Measurements from ENCODE around the gene KMT2E.

The KMT2E gene

DNA sequence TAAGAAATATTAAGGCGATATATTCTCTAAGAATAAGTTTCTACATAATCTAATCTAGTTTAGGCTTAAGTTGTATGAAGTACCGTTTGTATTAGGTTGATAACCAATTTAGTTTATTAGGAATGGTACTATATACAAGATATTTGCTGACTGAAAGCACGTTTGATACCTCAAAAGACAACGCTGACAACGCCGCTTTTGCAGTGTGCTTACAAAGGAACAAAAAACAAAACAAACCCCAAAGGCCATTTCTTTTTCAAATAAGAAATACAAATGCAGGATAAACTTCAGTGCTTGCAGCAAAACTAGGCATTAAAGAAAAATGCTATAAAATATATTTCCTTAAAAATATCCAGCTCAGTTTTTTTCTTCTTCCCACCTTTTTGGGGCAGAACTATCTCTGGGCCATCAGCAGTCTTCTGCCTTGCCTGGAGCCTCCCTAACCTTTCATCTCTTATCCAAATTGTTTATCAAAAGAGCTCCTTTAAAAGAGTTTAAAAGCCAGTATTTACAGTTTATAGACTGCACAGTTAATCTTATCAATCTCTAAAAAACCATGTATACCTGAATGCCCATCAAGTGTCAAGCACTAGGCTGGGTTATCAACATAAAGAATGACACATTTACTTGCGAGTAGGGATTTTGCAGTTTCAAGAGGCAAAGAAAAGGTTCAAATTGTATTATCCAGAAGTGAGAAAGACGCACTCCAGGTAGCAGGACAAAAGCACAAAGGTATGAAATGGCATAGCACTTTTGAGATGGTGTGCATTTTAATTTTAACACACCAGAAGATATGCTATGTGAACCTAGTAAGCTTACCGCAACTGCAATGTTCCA is 4.1 kb upstream of the KMT2E start:
- DNase-seq = no peak

DNA sequence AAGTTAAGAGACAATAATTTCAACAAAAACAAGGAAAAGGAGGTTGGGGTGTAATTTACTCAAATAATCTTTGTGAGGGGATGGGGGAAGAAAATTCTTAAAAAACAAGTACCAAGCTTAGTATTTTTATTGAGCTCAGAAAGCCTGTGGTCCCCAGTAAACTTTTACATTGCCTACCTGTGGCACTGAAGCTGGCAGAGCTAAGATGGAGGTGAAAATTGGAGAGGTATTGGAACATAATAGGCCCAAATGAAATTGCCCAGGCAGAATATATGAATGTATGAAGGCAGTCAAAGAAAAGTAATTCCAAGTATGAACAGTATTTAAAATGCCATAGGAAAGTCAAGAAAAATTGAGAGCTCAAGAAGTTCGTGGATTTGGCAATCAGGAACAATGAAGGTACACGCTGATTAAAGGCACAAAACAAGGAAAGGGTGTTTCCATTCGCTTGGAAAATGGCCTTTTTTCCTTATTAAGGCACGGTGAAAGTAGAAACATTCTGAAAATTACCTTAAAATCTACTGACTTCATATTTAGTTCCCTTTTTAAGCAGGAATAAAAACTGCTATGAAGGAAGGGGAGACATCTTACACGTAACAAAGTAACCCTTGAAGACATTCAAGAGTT is 3.4 kb upstream of the KMT2E start:
- DNase-seq = no peak

DNA sequence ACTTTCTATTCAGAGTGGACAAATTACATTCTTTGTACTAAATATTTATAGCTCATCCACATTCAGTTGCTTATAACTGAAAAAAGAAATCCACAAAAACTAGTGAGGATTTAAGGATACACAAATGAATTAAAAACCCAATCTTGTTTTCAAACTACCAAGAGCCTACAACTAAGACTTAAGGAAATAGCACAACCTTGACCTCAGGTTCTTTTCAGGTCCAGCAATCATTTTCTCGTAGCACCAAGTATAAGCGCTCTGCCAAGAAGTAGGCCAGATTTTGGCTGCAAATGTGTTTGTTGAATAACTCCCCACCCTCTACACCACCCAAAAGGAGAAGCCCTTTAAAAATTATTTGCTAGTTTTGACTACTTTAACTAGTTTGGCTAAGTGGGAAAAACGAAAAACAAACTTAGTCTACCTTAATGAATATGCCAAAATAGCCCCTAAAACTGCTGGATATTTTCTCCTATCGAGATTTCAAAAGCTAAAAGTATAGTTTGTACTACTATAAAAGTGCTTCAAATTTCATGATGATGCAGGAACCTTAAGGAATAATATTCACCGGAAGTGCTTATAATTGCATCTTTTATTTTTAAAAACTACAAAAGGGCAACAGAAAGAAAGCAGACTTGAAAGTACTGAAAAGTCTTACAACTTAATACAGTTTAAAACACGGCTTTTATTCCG is 2.7 kb upstream of the KMT2E start:
- no peak for DNase-seq

DNA sequence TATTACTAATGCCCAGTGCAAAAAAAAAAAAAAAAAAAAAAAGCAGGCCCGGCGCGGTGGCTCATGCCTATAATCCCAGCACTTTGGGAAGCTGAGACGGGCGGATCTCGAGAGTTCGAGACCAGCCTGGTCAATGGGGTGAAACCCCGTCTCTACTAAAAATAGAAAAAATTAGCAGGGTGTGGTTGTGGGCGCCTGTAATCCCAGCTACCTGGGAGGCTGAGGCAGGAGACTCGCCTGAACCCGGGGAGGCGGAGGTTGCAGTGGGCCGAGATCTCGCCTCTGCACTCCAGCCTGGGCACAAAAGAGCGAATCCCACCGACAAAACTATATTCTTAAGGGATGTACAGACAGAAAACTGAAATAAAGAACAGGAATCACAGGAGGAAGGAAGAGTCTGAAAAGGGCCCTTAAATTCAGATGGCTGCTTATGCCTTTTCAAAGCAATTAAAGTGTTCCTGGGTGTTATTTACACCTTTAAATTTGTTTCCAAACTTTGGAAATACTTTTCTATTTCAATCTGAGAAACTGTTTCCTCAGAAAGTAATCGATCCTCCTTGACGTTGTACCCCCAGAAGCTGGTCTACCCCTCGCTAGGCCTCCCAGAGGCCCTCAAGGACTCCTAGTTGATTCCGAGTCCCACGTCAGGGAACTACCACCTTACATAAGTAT is 2.0 kb upstream of the KMT2E start:
- no peak for DNase-seq

DNA sequence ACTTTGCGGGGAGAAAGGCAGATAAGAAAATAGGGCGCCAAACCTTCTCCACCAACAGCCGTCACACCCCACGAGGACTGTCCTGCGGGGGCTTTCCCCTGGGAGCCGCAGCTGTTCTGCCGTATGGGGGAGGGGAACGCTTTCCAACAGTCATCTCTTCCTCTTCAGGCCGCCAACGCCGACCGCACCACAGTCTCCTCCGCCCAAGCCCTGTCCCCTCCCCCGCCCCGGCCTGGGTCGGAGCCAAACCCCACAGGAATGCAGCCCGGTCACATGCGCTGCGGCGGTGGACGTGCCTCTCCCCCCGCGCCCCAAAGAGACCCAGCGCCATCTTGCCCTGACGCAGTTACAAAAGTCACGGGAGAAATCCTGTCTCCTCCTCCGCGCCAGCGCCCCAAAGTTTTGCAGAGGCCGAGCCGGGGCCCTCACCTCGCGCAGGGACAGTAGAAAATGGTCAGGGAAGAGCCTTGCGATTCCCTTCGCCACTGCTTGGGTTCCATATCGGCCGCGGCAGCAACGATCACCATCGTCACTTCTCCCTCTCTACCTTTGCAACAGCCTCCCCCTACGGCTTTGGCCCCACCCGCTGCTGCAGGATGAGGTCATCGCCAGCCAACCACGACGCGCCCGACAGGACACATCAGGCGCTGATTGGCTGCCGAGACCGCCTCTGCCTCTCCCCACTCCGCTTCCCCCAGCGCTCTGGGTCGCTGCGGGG is 1.3 kb upstream of the KMT2E start:
- peak; percentile 89 for DNase-seq

DNA sequence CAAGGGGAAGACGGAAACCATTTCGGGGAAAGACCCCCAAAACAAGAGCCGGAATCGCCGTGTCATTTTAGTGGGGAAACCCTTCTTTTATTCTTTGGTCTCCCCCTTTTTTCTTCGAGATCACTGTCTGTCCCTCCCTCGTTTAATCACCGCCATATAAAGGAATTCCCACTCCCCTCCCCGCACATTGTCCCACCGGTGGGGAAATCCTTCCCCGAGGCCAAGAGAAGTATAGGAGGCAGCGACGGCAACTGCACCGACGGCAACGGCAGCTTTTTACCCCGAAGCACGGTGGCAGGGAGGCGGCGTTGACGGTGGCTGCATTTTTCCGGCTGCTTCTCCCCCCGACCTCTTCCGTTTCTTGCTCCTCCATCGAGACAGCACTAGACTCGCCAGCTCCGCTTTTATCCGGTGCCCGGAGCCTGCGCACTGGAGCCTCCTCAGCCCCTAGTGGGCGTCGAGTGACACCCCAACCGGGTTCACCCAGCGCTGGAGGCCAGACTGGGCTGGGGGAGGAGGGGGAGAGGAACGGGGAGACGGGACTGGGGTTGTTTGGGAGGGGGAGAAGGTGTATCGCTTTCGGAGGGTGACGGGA is 687 bp upstream of the KMT2E start:
- DNase-seq = peak; percentile 43

DNA sequence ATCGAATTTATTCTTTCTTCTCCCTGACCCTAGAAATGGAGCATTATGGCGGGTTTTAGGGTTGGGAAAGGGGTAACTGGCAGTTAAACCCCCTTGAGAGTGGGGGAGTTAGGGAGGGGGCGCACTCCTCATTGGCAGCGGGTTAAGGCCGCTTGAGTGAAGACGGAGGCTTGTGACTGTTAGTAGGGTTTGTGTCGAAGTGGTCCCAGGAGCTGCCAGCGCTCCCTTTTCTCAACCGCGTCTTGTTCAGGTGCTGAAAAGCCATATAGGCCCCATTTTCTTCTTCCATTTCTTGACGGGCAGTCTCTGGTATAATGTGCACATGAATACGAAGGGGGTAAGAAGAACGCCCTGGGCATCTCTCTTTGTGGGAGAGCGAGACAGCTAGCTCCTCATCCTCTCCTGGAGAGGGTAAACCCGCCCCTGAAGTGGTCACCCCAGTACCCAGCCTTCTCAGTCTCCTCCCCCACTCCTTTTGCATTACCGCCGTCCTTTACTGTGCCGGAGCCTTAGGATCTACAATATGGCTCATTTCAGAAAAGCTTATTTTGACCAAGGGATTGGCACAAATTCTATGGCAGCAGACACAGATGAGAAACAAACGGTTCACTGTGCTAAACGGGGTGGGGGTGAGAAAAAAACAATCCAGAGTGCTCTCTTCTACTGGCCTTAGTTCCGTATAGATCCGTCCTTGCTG is 836 bp downstream of the KMT2E start:
- DNase-seq = no peak

DNA sequence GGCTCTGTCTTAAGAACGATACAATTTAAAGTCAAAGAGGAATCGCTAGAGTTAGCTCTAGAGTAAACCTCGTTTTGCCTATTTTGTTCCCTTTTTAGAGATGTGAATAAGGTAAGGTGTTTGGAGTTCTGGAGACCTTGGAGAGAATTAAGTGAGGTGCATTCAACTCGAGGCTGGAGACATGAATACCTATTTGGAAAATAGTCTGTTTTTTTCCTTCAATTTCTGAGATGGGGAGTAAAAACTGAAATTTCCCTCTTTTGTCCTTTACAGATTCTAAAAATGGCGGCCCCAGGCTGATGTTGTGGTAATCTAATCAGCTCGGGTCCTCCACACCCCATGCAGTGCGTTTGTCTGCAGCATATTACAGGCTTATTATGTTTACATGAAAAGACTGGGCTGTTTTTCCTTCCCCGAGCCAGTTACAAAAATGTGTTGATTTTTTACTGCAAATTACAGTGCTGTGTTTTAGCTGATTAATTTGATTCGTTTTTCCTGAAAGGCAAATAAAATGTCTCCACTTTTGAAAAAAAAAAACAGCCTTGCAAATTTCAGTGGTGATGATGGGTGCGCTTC is 1.5 kb downstream of the KMT2E start:
- DNase-seq = no peak

DNA sequence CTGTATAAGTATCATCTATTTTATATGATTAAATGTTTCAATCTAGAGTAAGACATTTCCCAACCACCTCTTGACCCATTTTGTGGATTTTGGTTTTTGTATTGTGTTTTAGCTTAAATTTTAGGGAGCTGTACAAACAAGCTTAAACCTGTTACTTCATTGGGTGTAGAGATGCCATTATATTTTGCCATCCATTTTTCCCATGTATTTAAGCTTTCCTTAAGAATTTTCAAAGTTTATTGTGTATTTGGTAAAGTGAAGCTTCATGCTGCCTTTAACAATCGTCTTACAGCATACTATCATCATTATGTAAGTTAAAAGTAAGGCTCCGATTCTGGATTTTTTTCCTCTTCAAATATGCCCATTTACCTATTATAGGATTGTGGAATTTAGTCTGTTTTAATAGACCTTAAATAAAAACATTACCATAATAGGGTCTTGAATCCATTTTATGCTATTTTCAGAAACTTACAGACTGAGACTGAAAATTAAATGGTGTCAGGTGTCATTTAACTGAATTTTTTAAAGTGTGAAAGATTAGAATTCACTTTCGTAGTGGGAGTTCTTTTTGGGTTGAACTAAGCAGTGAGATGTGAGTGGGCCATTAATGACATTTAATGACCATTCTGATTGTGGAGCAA is 2.2 kb downstream of the KMT2E start:
- no peak for DNase-seq

DNA sequence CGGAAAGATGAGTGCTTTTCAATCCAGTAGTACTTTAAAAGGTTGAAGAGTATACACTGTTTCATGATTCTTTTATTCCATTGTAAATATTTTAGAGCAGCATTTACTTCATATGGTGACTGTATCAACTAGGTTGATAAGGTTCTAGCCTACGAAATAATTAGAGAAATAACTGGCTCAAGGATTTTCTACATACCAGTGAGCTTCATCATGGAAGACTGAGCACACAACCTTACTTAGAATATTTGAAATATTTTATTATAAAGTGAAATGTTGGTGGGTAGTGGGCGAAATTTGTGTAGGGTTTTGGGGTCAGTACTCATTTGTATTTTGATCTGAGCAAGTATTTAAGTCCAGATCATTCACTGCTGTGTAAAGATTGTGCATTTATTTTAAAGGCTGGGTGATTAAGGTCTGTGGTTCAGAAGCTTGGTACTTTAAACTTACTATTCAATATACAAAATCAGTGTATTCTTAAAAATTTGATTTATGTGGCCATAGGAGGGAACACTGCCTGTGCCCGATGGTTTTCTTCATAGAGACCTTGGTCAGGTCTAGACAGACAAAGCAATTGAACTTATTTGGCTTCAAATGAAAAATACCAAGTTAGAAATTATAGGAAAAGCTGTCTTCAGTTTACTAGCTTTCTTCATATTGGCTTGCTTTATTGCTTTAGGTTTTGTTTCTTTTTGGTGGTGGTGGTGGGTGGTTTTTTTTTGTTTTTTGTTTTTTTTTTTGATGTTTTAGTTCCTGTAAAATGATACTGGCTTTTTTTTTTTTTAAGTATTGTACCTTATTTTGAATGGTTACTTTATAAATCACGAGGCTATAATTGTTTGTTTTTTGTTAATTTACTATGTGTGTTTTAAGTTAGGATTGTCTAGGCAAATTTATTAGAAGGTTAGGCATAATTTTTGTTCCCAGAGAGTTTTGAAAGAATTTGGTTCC is 3.0 kb downstream of the KMT2E start:
- DNase-seq = no peak

DNA sequence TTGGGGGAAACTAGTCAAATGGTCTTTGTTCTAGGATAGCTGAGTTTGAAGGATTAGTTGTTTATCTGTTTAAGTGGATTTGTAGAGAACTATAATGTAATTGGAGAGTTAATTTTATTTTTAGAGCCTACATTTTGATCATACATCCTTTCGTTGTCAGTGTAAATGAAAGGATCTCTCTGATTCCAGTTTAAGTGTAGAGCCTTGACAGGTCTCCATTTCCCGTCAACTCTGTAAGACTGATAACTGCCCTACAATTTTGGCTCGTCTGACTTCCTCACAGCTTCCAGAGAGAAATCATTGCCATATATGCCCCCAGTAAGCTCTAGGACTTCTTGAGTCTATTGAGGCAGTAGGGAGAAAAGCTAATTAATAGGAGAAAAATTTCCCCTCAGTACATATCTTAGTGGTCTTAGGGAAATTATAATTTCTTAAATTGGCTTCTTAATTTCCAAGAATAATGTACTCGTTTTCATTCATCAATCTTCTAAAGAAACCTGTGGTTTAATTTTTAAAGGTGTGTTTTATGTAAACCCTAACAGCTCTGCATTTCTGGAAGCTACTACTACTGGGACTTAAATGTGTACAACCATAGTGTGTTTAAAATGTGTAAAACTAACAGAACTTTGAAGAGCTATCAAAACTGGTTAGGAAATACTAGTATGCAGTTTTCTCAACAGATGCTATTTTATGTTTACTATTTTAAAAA is 3.8 kb downstream of the KMT2E start:
- DNase-seq = no peak

DNA sequence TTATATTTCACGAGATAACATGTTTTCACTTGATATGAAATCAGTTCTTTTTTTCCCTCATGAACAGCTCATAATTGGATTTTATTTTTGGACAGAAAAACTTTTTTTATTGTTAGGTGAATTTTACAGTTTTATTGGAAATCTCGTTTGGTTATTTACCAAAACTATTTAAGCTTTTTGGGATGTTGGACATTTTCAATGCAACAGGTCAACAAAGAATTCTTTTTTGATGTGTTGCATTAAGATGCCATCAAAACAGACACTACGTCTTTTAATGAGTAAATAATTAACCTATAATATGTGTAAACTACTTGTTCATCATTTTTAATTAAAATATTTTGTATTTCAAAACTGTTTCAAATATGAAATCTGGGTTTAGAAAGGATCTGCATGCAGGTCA is 5.3 kb downstream of the KMT2E start:
- no peak for DNase-seq

DNA sequence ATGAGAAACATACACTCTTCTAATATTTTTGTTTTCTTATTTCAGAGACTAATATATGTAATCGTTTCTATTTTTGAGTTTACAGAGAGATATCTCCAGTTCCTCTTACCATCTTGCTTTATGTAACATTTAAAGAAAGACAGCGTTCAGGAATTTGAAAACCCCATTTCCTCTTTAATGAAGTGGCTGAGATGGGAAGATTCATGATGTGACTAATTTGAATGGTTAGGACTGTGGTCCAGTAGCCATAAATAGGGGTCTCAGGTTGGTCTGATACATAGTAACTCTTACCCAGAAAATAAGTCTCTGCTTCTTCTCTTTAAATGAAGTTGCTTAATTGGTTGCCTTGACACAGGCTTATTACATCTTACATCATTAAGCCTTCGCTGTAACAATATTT is 6.9 kb downstream of the KMT2E start:
- no peak for DNase-seq

DNA sequence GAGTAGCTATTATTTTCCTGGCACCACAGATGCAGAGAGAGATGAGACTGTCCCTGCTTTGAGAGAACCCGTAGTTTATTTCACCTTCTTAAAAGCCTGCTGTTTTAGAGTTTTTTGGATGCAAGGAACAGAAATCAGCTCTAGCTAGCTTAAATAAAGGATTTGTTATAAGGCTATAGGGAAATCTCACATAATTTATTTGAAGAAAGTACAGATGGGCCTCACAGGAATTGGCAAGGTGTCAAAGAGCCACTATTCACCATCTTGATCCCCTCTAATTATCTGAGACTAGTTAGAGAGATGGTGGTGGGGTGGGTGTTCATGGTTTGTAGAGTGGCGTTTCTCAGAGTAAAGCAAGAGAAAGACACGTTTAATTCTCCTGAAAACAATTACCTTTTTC is 7.3 kb downstream of the KMT2E start:
- no peak for DNase-seq

DNA sequence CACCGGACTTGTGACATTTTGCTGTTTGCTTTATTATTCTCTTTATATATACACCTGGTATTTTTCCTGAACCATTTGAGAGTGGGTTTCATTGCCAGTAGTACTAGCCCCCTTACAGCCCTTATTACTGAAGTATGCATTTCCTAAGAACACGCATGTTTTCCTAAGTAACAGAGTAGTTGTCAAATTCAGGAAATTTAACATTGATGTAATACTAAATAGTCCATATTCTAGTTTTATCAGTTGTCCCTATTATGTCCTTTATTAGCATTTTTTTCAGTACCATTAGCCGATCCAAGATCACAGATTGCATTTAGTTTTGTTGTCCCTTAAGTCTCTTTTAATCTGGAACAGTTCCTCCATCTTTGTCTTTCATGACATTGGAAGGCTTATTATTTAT is 8.0 kb downstream of the KMT2E start:
- no peak for DNase-seq

DNA sequence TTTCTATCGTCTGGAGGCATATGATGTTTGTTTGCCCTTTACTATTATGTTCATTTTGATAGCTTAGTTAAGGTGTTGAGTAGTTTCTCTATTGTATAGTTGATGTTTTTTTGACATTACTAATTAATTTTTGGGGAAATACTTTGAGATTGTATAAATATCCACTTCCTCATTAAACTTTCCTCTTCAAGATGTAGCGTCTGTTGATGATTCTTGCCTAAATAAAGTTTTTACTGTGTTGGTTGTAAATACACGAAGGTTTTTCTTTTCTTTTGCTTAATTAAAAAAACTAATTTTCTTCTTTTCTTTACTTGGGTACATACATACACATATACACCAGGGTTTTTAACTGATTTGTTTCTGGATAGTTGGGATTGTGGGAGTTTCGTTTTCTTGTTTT is 8.5 kb downstream of the KMT2E start:
- no peak for DNase-seq

DNA sequence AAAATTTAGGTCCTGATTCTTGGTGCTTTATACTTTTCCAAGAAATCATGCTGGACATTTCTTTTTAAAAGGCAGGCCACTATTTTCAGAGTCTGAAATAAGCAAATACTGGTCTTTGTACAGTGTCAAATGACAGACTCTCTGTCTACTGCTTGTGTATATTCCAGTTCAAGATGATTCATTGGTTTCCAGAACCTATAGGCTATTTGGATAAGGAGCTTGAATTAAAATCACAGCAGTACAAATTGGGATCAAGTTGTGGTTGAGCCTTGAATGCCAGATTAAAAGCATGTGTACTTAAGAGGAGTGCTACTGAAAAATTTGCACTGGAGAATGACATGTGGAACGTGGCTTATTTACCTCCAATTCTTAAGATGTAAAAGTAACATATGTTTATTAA is 10.7 kb downstream of the KMT2E start:
- peak; percentile 45 for DNase-seq

DNA sequence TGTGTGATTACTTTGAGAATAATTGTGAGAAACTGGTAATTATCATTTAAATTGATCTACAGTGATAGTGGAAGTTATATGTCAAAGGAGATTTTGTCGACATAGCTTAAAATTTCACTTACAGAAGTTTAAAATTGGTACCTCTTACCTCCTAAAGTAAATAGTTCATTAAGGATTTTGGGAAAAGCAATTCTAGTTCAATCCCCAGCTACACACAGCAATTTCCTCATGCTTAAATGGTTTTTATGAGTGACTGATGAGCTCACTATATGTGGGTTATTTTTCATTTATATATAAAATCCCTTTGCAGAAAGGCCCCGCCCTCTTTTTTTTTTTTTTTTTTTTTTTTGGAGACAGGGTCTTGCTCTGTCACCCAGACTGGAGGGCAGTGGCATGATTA is 12.7 kb downstream of the KMT2E start:
- no peak for DNase-seq
